AG10803 (cell line): ENCODE measurements around the gene ERCC1.

Experiments
- DNase-seq: peaks from one replicate; pipeline ENCODE4 v3.0.0; 2010; ENCODE audit warnings: low read depth
- H3K4me3 ChIP-seq: 2 replicates; pipeline ENCODE4 v1.5.1; 2011; ENCODE audit warnings: mild to moderate bottlenecking, low read length, control low read depth
- CTCF ChIP-seq: conservative IDR thresholded peaks from 2 replicates; pipeline ENCODE4 v1.5.1; 2011; ENCODE audit warnings: mild to moderate bottlenecking, low read length, control low read depth, inconsistent platforms

Gene ERCC1

DNA sequence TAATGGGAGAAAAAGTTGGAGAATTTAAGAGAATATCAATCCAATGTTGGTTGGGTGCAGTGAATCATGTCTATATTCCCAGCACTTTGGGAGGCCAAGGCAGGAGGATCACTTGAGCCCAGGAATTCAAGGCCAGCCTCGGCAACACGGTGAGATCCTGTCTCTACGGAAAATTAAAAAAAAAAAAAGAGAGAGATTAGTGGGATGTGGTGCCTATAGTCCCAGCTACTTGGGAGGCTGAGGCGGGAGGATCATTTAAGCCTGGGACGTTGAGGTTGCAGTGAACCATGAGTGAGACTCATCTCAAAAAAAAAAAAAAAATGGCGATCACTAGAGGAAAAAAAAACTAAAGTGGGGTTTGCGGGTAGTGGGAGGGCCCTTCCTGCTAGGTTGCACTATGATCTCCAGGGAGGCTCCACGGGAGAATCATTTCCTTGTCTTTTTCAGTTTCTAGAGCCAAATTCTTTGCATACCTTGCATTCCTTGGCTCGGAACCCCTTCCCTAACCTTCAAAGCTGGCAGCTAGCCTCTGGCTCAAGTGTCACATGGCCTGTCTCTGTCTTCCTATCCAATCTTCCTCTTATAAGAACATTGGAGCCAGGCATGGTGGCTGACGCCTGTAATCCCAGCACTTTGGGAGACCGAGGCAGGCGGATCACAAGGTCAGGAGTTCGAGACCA is 47.5 kb downstream of the ERCC1 start:
- peak; percentile 99 for DNase-seq
- H3K4me3 ChIP-seq: no peak overlapping the region
- TF ChIP-seq CTCF: no peak

- H3K4me3 ChIP-seq: peak within 1 kb of the TSS; percentile 82
- TF ChIP-seq CTCF: no peak
- DNase-seq: peak; percentile 98
Observed at GRCh38 chr19:45370410-45371204, 53.1 kb downstream of the ERCC1 start, which contains the start of gene ERCC2. ERCC2 (minus strand) TSS chr19:45370573; CDS start chr19:45370540, 33 bp downstream.

DNA sequence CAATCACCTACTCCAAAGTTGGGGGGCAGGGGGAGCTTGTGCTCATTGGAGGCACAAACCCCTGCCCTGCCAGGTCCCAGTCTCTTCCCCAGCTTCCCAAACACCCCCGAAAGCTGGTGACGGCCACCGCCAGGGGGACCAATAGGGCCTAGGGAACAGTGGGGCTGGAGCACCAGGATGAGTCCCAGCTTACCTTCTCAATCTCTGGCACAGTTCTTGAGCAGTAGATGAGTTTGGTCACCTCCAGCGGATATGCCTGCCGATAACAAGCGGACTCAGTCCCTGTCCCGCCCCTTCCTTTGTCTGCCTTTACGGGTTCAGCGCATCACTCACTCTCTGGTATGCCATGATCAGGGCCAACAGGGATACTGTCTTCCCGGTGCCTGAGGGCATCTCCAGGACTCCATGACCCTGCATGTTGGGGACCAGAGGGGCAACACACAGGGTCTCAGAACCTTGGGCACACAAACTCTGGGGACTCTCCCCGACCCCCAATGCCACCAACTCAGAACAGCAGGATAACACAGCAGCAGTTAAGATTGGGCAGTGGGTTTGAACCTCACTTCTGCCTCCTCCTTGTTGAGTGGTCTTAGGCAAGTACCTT is 54.9 kb downstream of the ERCC1 start:
- H3K4me3 ChIP-seq: peak overlapping the region; percentile 12; the same call in 1 of the 2 replicates
- no peak for DNase-seq

DNA sequence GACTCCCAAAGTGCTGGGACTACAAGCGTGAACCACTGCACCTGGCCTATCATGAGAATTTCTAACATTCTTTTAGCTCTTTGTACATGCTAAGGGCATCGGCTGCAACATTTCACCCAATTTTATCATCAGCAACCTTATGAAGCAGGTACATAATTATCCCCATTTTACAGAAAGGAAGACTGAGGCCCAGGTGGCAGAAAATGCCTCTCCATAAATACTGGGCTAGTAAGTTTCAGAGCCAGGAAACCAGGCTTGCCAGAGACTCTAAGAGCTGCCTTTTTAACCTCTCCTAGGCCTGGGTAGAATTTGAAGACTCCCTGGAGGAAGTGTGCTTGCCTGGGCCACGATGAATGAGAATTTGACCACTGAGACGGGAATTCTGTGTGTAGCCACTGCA is 55.6 kb downstream of the ERCC1 start:
- no peak overlapping the region for H3K4me3 ChIP-seq
- TF ChIP-seq CTCF: no peak
- DNase-seq: no peak

More for the DNA sequence above, 54.9 kb downstream of the ERCC1 start:
- no peak for TF ChIP-seq CTCF

- DNase-seq: no peak
- no peak for TF ChIP-seq CTCF
- H3K4me3 ChIP-seq: no peak overlapping the region
Observed at GRCh38 chr19:45364696-45365095, 59.0 kb downstream of the ERCC1 start.

DNA sequence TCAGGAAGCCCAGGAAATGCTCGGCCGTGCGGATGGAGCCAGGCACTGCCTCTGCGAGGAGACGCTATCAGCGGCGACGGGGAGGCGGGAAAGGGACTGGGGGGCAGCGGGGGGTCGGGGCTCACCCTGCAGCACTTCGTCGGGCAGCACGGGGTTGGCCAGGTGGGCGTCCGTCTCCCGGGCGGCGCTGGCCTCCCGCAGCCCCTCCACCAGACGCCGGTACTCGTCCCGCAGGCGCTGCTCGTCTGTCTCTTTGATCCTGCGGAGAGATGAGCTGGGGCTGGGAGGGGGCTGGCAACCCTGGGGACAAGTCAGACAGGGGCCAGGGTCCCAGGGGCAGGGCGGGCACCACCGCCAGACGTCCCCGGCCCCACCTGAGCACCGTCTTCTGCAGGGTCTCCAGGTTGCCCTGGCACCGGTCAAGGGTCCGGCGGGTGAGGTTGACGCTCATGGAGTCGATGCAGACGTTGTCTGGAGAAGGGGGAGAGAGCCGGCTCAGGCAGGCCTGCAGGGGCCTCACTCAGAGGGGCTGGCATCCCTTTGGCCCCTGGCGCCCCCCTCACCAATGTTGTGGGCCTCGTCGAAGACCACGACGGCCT is 59.8 kb downstream of the ERCC1 start:
- no peak overlapping the region for H3K4me3 ChIP-seq
- DNase-seq: no peak
- no peak for TF ChIP-seq CTCF
